ENCODE data around the gene BTNL9. TPM values are rescaled to one million over a fixed set of nuclear protein-coding genes. Genes with fewer than 3 reads are reported as not detected.
"Not testable (repeated sequence)": the region's sequence is repeated elsewhere in the genome, so short reads cannot be mapped to it uniquely, and the experiment has no call there.

BTNL9 gene
- total RNA-seq, 1 donor from 2014 or later: 99.8 TPM

- peaks cover 21% of the 10 kb centered on the region for H3K27me3 ChIP-seq
These were observed 4.7 kb downstream of the BTNL9 start for GRCh38 chr5:181044662-181045305.

GRCh38 chr5:181045316-181045715, 5.2 kb downstream of the BTNL9 start:
- Histone ChIP-seq H3K4me1 (no peaks in the 10 kb centered on the region), H3K27me3 (peaks cover 23% of the 10 kb centered on the region), H3K27ac (peak overlapping the region; percentile 68), H3K36me3 (no peaks in the 10 kb centered on the region), H3K4me3 (no peak overlapping the region), H3K9me3 (no peaks in the 10 kb centered on the region)
- intact Hi-C loops (cut with DNase I): no loop called here
- ATAC-seq: no peak
- no peak for TF ChIP-seq CTCF (IDR thresholded peaks at IDR 0.05)
- no peak for DNase-seq

More at GRCh38 chr5:181044662-181045305, 4.7 kb downstream of the BTNL9 start:
- Histone ChIP-seq H3K4me3 (no peak overlapping the region), H3K27ac (peak overlapping the region; percentile 68), H3K9me3 (no peaks in the 10 kb centered on the region), H3K36me3 (no peaks in the 10 kb centered on the region), H3K4me1 (no peaks in the 10 kb centered on the region)
- ATAC-seq: peak; percentile 66
- no peak for DNase-seq
- intact Hi-C loops (cut with DNase I): no loop called here
- TF ChIP-seq CTCF (IDR thresholded peaks at IDR 0.05): no peak

GRCh38 chr5:181045857-181046256, 5.8 kb downstream of the BTNL9 start:
- peaks cover 28% of the 10 kb centered on the region for H3K27me3 ChIP-seq
- DNase-seq: not testable (repeated sequence)

GRCh38 chr5:181047288-181047687, 7.2 kb downstream of the BTNL9 start:
- Histone ChIP-seq H3K27ac (no peak overlapping the region), H3K9me3 (no peaks in the 10 kb centered on the region), H3K36me3 (no peaks in the 10 kb centered on the region), H3K4me3 (no peak overlapping the region), H3K4me1 (peaks cover 6% of the 10 kb centered on the region), H3K27me3 (peaks cover 43% of the 10 kb centered on the region)
- no peak for TF ChIP-seq CTCF (IDR thresholded peaks at IDR 0.05)
- intact Hi-C loops (cut with DNase I): no loop called here
- no peak for DNase-seq
- ATAC-seq: no peak

More at GRCh38 chr5:181045857-181046256, 5.8 kb downstream of the BTNL9 start:
- ATAC-seq; intact Hi-C loops (cut with DNase I); H3K4me1 ChIP-seq; H3K9me3 ChIP-seq; H3K36me3 ChIP-seq; H3K27ac ChIP-seq; H3K4me3 ChIP-seq: not testable (repeated sequence)

- intact Hi-C loops (cut with DNase I): no loop called here
- Histone ChIP-seq H3K9me3 (no peaks in the 10 kb centered on the region), H3K4me1 (peaks cover 8% of the 10 kb centered on the region), H3K27me3 (peaks cover 47% of the 10 kb centered on the region), H3K36me3 (no peaks in the 10 kb centered on the region), H3K27ac (no peak overlapping the region), H3K4me3 (no peak overlapping the region)
- DNase-seq (no peak), ATAC-seq (no peak)
- no peak for TF ChIP-seq CTCF (IDR thresholded peaks at IDR 0.05)
These were observed 7.9 kb downstream of the BTNL9 start for GRCh38 chr5:181047921-181048320.

GRCh38 chr5:181050016-181050415, 9.9 kb downstream of the BTNL9 start:
- intact Hi-C loops (cut with DNase I): no loop called here
- peaks cover 67% of the 10 kb centered on the region for H3K27me3 ChIP-seq
- no peaks in the 10 kb centered on the region for H3K36me3 ChIP-seq
- no peak for ATAC-seq
- no peak for TF ChIP-seq CTCF (IDR thresholded peaks at IDR 0.05)
- H3K4me1 ChIP-seq: peaks cover 8% of the 10 kb centered on the region
- DNase-seq: no peak
- no peaks in the 10 kb centered on the region for H3K9me3 ChIP-seq
- H3K27ac ChIP-seq: no peak overlapping the region
- no peak overlapping the region for H3K4me3 ChIP-seq

All from upper lobe of right lung (tissue), 1 donor.